GM18870 (cell line): ENCODE results near the gene LSM3.

ENCODE experiments used
- ATAC-seq: cut with Tn5 transposase; IDR thresholded peaks from one replicate; pipeline ENCODE4 v1.9.1; 2021; ENCODE audit warnings: moderate library complexity; ENCODE audit not compliant: unreplicated experiment

The LSM3 gene

GRCh38 chr3:14235912-14236295 is 57.3 kb downstream of the LSM3 start:
- no peak for ATAC-seq

GRCh38 chr3:14236902-14237301 is 58.3 kb downstream of the LSM3 start:
- no peak for ATAC-seq

- ATAC-seq = no peak
Observed at GRCh38 chr3:14237457-14237856, 58.8 kb downstream of the LSM3 start.

- ATAC-seq = no peak
Observed at GRCh38 chr3:14238356-14238755, 59.7 kb downstream of the LSM3 start.

GRCh38 chr3:14238930-14239329 is 60.3 kb downstream of the LSM3 start:
- ATAC-seq = no peak

GRCh38 chr3:14239940-14240339 is 61.3 kb downstream of the LSM3 start:
- no peak for ATAC-seq

- ATAC-seq = no peak
Observed at GRCh38 chr3:14240366-14240765, 61.7 kb downstream of the LSM3 start.

GRCh38 chr3:14241716-14242115 is 63.1 kb downstream of the LSM3 start:
- no peak for ATAC-seq

- ATAC-seq = no peak
Observed at GRCh38 chr3:14242490-14243311, 64.1 kb downstream of the LSM3 start.

GRCh38 chr3:14243782-14244181 is 65.2 kb downstream of the LSM3 start:
- no peak for ATAC-seq

- no peak for ATAC-seq
Observed at GRCh38 chr3:14244521-14245247, 66.1 kb downstream of the LSM3 start.

- no peak for ATAC-seq
Observed at GRCh38 chr3:14245248-14245639, 66.6 kb downstream of the LSM3 start.

- ATAC-seq = no peak
Observed at GRCh38 chr3:14245822-14246221, 67.2 kb downstream of the LSM3 start.

- no peak for ATAC-seq
Observed at GRCh38 chr3:14246414-14246813, 67.8 kb downstream of the LSM3 start.

- ATAC-seq = no peak
Observed at GRCh38 chr3:14248477-14248848, 69.8 kb downstream of the LSM3 start.

- ATAC-seq = no peak
Observed at GRCh38 chr3:14248849-14249523, 70.4 kb downstream of the LSM3 start.
